WTC11 (cell line): ENCODE results near the gene ACTA1.

Experiments used
- CBFB ChIP-seq: sonication (generic); formaldehyde crosslinking; IDR thresholded peaks from 2 replicates; pipeline ENCODE4 v1.8.1; 2022; ENCODE audit warnings: mild to moderate bottlenecking, low read depth, missing genetic modification reagents
- ELF4 ChIP-seq: sonication (generic); formaldehyde crosslinking; IDR thresholded peaks from 2 replicates; pipeline ENCODE4 v1.8.1; 2022; ENCODE audit warnings: low read depth, mild to moderate bottlenecking, moderate library complexity, missing genetic modification reagents
- IRF2 ChIP-seq: sonication (generic); formaldehyde crosslinking; IDR thresholded peaks from 2 replicates; pipeline ENCODE4 v1.8.0; 2022; ENCODE audit warnings: low read depth, missing genetic modification reagents, borderline replicate concordance
- NR1H2 ChIP-seq: sonication (generic); formaldehyde crosslinking; IDR thresholded peaks from 2 replicates; pipeline ENCODE4 v1.9.0; 2021; ENCODE audit warnings: mild to moderate bottlenecking, moderate library complexity, missing genetic modification reagents
- TEAD1 ChIP-seq: sonication (generic); formaldehyde crosslinking; IDR thresholded peaks from 2 replicates; pipeline ENCODE4 v1.8.0; 2022; ENCODE audit warnings: mild to moderate bottlenecking, missing genetic modification reagents
- TEAD4 ChIP-seq: sonication (generic); formaldehyde crosslinking; IDR thresholded peaks from 2 replicates; pipeline ENCODE4 v1.8.0; 2022; ENCODE audit warnings: mild to moderate bottlenecking, missing genetic modification reagents
- ZNF263 ChIP-seq: sonication (generic); formaldehyde crosslinking; IDR thresholded peaks from 2 replicates; pipeline ENCODE4 v1.8.1; 2022; ENCODE audit warnings: low read depth, mild to moderate bottlenecking, moderate library complexity, missing genetic modification reagents
- TF ChIP-seq, protein P1 (sequence below): sonication (generic); formaldehyde crosslinking; IDR thresholded peaks from 2 replicates; pipeline ENCODE4 v1.8.0; 2022; ENCODE audit warnings: mild to moderate bottlenecking, missing genetic modification reagents
- TF ChIP-seq, protein P2 (sequence below): sonication (generic); formaldehyde crosslinking; IDR thresholded peaks from 2 replicates; pipeline ENCODE4 v1.8.1; 2023; ENCODE audit warnings: mild to moderate bottlenecking, missing genetic modification reagents
- TF ChIP-seq, protein P3 (sequence below): fragments of 200-600 bp; IDR thresholded peaks from 2 replicates; pipeline ENCODE4 v1.8.0; 2022; ENCODE audit warnings: antibody characterized with exemption
- TF ChIP-seq, protein P4 (sequence below): sonication (generic); formaldehyde crosslinking; IDR thresholded peaks from 2 replicates; pipeline ENCODE4 v1.8.1; 2023; ENCODE audit warnings: mild to moderate bottlenecking, missing genetic modification reagents
- TF ChIP-seq, protein P5 (sequence below): sonication (generic); formaldehyde crosslinking; IDR thresholded peaks from 2 replicates; pipeline ENCODE4 v1.8.0; 2022; ENCODE audit warnings: mild to moderate bottlenecking, missing genetic modification reagents

DNA sequence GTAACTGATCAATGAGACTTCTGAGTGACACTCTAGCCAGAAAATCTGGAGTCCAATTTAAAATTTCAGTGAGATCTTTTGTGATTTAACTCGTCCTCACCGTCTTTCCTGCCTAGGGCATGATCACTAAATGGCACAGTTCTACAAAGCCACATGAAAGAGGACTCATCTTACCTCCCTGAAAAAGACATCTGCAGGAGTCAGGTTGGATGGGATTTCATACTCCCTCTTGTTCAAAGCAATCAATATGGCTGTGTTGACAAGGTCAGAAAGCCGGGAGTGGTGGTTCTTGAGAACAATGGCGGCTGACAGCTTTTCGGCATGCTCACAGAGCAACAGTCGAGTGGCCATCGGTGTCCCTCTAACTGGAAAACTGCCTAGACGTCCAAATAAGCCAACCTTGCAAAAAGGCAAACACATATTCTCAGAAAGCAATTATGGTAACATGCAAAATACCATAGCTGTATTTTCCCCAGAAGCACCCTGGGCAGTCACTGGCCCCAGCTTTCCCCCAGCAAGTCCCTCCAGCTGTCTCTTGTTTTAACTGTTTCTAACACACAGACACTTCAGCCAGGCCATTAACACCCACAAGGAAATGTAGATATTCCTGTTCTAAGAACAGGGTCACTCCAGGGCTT, 36.6 kb upstream of the ACTA1 start:
- TF ChIP-seq, protein P1, sequence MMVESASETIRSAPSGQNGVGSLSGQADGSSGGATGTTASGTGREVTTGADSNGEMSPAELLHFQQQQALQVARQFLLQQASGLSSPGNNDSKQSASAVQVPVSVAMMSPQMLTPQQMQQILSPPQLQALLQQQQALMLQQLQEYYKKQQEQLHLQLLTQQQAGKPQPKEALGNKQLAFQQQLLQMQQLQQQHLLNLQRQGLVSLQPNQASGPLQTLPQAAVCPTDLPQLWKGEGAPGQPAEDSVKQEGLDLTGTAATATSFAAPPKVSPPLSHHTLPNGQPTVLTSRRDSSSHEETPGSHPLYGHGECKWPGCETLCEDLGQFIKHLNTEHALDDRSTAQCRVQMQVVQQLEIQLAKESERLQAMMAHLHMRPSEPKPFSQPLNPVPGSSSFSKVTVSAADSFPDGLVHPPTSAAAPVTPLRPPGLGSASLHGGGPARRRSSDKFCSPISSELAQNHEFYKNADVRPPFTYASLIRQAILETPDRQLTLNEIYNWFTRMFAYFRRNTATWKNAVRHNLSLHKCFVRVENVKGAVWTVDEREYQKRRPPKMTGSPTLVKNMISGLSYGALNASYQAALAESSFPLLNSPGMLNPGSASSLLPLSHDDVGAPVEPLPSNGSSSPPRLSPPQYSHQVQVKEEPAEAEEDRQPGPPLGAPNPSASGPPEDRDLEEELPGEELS (CRISPR knock-in tag), result no peak
- TF ChIP-seq NR1H2 (CRISPR knock-in tag), result no peak
- TF ChIP-seq, protein P2, sequence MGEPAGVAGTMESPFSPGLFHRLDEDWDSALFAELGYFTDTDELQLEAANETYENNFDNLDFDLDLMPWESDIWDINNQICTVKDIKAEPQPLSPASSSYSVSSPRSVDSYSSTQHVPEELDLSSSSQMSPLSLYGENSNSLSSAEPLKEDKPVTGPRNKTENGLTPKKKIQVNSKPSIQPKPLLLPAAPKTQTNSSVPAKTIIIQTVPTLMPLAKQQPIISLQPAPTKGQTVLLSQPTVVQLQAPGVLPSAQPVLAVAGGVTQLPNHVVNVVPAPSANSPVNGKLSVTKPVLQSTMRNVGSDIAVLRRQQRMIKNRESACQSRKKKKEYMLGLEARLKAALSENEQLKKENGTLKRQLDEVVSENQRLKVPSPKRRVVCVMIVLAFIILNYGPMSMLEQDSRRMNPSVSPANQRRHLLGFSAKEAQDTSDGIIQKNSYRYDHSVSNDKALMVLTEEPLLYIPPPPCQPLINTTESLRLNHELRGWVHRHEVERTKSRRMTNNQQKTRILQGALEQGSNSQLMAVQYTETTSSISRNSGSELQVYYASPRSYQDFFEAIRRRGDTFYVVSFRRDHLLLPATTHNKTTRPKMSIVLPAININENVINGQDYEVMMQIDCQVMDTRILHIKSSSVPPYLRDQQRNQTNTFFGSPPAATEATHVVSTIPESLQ (CRISPR knock-in tag), result no peak
- TF ChIP-seq, protein P3, sequence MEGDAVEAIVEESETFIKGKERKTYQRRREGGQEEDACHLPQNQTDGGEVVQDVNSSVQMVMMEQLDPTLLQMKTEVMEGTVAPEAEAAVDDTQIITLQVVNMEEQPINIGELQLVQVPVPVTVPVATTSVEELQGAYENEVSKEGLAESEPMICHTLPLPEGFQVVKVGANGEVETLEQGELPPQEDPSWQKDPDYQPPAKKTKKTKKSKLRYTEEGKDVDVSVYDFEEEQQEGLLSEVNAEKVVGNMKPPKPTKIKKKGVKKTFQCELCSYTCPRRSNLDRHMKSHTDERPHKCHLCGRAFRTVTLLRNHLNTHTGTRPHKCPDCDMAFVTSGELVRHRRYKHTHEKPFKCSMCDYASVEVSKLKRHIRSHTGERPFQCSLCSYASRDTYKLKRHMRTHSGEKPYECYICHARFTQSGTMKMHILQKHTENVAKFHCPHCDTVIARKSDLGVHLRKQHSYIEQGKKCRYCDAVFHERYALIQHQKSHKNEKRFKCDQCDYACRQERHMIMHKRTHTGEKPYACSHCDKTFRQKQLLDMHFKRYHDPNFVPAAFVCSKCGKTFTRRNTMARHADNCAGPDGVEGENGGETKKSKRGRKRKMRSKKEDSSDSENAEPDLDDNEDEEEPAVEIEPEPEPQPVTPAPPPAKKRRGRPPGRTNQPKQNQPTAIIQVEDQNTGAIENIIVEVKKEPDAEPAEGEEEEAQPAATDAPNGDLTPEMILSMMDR, result no peak
- no peak for TF ChIP-seq IRF2
- TF ChIP-seq, protein P4, sequence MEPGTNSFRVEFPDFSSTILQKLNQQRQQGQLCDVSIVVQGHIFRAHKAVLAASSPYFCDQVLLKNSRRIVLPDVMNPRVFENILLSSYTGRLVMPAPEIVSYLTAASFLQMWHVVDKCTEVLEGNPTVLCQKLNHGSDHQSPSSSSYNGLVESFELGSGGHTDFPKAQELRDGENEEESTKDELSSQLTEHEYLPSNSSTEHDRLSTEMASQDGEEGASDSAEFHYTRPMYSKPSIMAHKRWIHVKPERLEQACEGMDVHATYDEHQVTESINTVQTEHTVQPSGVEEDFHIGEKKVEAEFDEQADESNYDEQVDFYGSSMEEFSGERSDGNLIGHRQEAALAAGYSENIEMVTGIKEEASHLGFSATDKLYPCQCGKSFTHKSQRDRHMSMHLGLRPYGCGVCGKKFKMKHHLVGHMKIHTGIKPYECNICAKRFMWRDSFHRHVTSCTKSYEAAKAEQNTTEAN (CRISPR knock-in tag), result no peak
- no peak for TF ChIP-seq TEAD1
- TF ChIP-seq, protein P5, sequence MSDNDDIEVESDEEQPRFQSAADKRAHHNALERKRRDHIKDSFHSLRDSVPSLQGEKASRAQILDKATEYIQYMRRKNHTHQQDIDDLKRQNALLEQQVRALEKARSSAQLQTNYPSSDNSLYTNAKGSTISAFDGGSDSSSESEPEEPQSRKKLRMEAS (CRISPR knock-in tag), result no peak
- no peak for TF ChIP-seq CBFB
- no peak for TF ChIP-seq TEAD4
- no peak for TF ChIP-seq ZNF263 (CRISPR knock-in tag)
- TF ChIP-seq ELF4 (CRISPR knock-in tag), result no peak
